Measurements from ENCODE around the gene WAC. TPM values are rescaled to one million over a fixed set of nuclear protein-coding genes. Genes with fewer than 3 reads are reported as not detected.

WAC gene
- total and polyA plus RNA-seq, 10 of the 15 experiments (the other 5 are each of a cell fraction or from before 2014, with no cell fraction given) = 26.5 to 131 (median 69.4) TPM

GRCh38 chr10:28558186-28558585 lies 25.3 kb downstream of the WAC start:
- no peak for DNase-seq (ENCODE audit: low read depth, low spot score)
- Histone ChIP-seq H4K20me1 (ENCODE audit: control insufficient read depth, insufficient read depth) (no peaks in the 10 kb centered on the region), H3K36me3 (ENCODE audit: control insufficient read depth in 2 of 2, insufficient read depth in 2 of 2, low read length in 1 of 2) (peaks cover 5 to 41% of the 10 kb centered on the region in 2 experiments), H3K4me2 (ENCODE audit: control insufficient read depth, insufficient read depth) (no peak overlapping the region), H3K9ac (ENCODE audit: control insufficient read depth, insufficient read depth, low read length) (no peak overlapping the region), H3K27me3 (replicated peaks in 1 of 2; ENCODE audit: control insufficient read depth in 2 of 2, insufficient read depth in 2 of 2, low read length in 1 of 2) (no peaks in the 10 kb centered on the region), H3K4me3 (no peak overlapping the region), H3K79me2 (ENCODE audit: control insufficient read depth, insufficient read depth, low read length) (peaks cover 76% of the 10 kb centered on the region), H3K9me3 (replicated peaks; ENCODE audit: control insufficient read depth, insufficient read depth, low read length) (no peaks in the 10 kb centered on the region), H3K27ac (ENCODE audit: control insufficient read depth, insufficient read depth) (no peak overlapping the region), H3K4me1 (ENCODE audit: control insufficient read depth, insufficient read depth, low read length) (0 out of 2 replicates have a peak, but pooled peaks cover 4% of the 10 kb centered on the region), H2AFZ (ENCODE audit: control insufficient read depth, low read depth, low read length) (no peak overlapping the region)
- ATAC-seq = no peak
- intact Hi-C loops (cut with micrococcal nuclease; ENCODE audit: unreplicated experiment) (no loop called here), in situ Hi-C loops (cut with MboI) (loop anchor here (25.0 kb wide), 1 partner anchor 1421 kb away; no protein-coding TSS in a partner anchor)
- ChIA-PET SMC1A (ENCODE audit: uncharacterized antibody, unreplicated experiment) (interaction anchor here (0.5 to 2.1 kb wide), 5 partner anchors 8 to 1055 kb away, joined by 3 to 10 read pairs (median 3); no protein-coding TSS in a partner anchor), POLR2A (interaction anchor here (0.7 to 0.9 kb wide), 2 partner anchors 14 to 23 kb away, joined by 3 to 4 read pairs; no protein-coding TSS in a partner anchor), RAD21 (ENCODE audit: unreplicated experiment) (no interaction called here), CTCF (interaction anchor here (1.3 to 1.4 kb wide), 2 partner anchors 15 to 70 kb away, joined by 4 to 5 read pairs; no protein-coding TSS in a partner anchor)
- no TSS peak for BruUV-seq (replicated peaks)
- no peak for FAIRE-seq
- 88% methylated on average over 3 of the region's 3 CpGs for WGBS (ENCODE audit: insufficient coverage, insufficient replicate concordance, low lambda C conversion rate, missing lambda C conversion rate)
- TF ChIP-seq RAD21 (IDR thresholded peaks at IDR 0.05; ENCODE audit: insufficient read depth, low read depth, low read length) (no peak), SMC3 (IDR thresholded peaks at IDR 0.05; ENCODE audit: borderline replicate concordance, low read length) (no peak), BACH1 (IDR thresholded peaks at IDR 0.05; ENCODE audit: borderline replicate concordance) (no peak), GABPA (IDR thresholded peaks at IDR 0.05; ENCODE audit: low read depth) (no peak), HDAC6 (IDR thresholded peaks at IDR 0.05; ENCODE audit: unreplicated experiment) (no peak), SMAD1 (IDR thresholded peaks at IDR 0.05; ENCODE audit: low read depth, partially characterized antibody) (no peak), ZNF622 (IDR thresholded peaks at IDR 0.05) (no peak), CREM (IDR thresholded peaks at IDR 0.05; ENCODE audit: low read depth) (no peak), IRF5 (IDR thresholded peaks at IDR 0.05; ENCODE audit: borderline replicate concordance) (no peak), TCF12 (IDR thresholded peaks at IDR 0.05; ENCODE audit: low read depth, low read length) (no peak), MEF2A (IDR thresholded peaks at IDR 0.05; ENCODE audit: insufficient read depth, low read depth, low read length) (no peak), ASH2L (IDR thresholded peaks at IDR 0.05; ENCODE audit: borderline replicate concordance, low read depth) (no peak), RAD51 (IDR thresholded peaks at IDR 0.05) (no peak), PRDM15 (CRISPR knock-in tag; IDR thresholded peaks at IDR 0.05) (no peak), BCLAF1 (IDR thresholded peaks at IDR 0.05) (no peak), MYB (IDR thresholded peaks at IDR 0.05; ENCODE audit: borderline replicate concordance, low read depth, low read length) (no peak), BRCA1 (IDR thresholded peaks at IDR 0.05; ENCODE audit: low read depth, low read length) (no peak)
